IPS DF 4.7 (cell line): ENCODE measurements around the gene ITM2B.
"Not testable (repeated sequence)": the region's sequence is repeated elsewhere in the genome, so short reads cannot be mapped to it uniquely, and the experiment has no call there.

Experiments used
- DNase-seq: peaks from one replicate; pipeline ENCODE4 v3.0.0-alpha.2; 2013; ENCODE audit warnings: low spot score; ENCODE audit errors: extremely low read depth

The ITM2B gene

DNA sequence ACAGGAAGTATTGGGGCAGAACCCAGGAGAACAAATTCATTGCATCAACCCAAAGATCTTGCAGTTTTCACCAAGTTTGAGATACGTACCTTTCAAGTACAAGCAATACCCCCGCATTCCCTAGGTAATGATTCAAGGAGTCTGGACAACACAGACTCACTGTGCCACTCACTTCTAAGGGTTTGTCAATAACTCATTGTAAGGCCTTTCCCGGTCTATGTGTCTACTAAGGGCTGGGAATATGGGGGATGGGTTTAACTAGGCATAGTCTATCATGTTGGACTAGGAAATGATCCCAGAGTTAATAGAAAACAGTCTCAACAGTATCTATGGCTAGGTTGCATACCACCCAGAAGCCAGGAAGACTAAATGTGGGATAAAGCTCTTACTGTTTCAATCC, 8.3 kb upstream of the ITM2B start:
- DNase-seq, result no peak

DNA sequence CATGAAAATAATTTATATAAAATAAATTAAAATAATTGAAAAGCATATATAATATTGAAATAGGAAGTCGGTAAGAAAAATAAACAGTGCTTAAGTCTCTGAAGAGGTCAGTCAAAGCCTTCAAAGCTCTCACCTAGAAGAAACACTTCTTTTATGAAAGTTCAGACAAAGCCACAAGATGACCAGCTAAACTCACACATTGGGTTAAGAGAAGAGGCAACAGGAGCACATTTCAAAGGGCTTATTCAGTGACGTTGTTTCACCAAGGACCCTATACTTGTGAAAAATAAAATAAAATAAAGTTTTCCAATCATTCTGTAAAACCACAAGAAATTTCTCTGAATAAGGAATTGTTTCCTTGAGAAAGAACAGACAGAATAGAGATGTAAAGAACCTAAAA, 2.5 kb upstream of the ITM2B start:
- DNase-seq, result no peak

DNA sequence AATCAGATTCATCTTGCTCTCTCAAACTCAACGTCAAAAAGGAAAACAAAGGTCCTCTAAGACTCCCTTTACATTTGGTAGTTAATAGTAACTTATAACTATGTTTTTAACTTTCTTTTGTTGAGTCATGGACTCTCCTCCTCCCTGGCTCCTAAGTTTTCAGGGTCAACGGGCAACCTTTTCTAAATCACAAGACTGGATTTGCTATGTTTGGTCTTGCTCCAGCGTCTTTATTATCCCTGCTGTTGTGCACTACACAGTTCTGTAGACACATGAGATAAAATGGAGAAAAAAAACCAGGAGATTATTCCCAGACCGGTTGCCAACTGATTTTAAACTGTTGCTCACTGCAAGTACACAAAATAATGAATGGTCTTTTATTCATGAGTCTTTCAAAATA, 1.9 kb upstream of the ITM2B start:
- DNase-seq, result no peak

DNA sequence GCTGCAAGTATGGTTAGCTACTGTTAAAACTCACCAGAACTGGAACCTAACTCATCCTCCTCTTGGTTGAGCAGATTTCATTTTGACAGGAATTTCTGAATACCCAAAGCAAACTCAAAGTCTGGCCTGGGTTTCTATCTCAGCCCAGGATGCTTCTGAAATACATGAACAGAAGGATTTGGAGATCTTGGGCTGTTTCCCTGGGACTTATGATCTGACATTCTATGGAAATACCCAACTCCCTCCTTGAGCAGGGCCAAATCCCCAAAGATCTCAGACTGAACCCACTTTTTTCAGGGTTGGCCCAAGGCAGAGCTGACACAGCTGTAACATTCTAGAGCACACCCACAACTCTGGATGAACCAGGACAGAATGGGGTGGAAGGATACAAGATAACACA, 1.1 kb upstream of the ITM2B start:
- no peak for DNase-seq

DNA sequence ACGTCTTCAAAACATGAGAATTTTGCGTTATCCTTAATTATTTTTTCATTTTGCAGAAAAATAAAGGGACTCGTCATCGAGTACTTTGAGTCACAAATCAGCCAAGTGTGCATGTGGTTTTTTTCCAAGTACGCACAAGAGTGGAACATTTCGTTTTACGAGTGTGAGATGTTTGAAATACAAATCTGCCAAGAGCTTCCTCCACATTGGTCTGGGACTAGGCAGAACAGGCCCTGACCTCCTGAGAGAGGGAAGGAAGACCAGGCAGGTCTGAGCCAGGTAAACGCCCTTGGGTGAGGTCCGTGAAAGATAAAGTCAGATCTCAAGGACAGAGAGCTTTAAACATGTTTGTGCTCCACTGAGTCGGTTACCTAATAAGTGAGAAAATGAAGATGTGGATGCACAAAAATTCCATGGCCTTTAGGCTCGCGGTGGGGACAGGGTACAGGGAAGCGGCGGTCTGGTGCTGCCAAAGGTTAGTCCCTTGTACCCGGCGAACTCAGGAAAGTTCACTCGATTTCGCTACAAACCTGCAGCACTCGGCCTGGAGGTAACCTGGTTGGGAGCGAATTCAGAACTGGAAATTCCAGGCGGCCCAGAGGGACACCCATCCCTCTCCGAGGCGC, 473 bp upstream of the ITM2B start:
- no peak for DNase-seq

DNA sequence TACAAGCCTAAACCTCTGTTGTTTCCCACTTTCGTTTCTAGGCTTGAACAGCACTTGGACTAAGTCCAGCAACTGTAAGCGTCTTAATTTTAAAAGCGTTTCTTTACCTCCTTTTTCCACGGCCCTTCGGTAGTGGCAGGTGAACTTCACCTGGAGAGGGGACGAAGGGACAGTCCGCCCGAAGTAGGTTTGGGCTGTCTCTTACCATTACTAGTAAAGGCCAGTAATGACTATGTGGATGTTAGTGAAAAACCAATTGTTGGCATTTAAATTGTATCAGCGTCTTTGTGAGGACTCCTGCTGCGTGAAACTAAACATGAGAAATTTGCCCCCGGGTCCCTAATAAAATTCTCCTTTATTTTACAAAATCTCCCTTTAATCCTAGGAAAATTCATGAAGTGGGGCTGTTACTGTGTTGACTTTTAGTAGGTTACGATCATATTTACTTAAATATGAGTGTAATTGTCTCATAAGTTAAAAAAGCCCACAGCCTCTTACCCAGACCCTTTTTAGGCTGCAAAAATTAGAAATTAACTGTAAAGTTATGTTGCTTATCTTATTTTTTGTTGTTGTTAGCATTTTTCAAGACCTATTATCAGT, 983 bp downstream of the ITM2B start:
- DNase-seq, result no peak

DNA sequence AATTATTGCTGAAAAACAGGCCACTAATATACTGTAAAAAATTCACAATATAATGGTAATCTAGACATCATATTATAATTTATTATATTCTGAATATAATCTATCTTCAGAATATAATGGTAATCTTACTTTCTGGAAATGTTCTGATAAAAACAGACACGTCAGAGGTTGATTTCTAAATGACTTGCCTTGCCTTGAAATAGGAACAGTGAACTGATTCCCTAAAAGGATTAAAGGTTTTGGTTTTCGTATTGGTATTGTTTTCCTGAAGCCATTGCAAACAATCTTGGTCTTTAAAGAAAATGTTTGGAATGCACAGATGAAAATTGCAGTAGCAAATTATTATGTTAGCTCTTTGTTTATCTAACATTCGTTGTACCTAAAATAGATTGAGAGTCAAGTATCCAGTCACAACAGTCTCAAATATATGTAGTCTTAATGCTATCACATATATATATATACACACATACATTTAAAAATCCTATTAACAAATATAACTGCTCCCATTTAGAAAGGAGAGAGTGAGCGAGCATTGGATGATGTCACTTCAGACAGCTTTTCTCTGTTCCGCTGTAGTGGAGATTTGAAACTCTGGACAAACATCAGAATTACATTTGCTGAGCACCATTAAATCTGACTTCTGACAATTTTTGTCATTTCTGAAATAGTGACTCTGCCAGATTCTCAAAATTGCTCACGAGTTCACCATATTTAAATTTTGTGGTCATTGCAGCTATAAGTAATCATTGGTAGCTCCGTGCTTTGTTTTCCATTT, 1.7 kb downstream of the ITM2B start:
- no peak for DNase-seq

DNA sequence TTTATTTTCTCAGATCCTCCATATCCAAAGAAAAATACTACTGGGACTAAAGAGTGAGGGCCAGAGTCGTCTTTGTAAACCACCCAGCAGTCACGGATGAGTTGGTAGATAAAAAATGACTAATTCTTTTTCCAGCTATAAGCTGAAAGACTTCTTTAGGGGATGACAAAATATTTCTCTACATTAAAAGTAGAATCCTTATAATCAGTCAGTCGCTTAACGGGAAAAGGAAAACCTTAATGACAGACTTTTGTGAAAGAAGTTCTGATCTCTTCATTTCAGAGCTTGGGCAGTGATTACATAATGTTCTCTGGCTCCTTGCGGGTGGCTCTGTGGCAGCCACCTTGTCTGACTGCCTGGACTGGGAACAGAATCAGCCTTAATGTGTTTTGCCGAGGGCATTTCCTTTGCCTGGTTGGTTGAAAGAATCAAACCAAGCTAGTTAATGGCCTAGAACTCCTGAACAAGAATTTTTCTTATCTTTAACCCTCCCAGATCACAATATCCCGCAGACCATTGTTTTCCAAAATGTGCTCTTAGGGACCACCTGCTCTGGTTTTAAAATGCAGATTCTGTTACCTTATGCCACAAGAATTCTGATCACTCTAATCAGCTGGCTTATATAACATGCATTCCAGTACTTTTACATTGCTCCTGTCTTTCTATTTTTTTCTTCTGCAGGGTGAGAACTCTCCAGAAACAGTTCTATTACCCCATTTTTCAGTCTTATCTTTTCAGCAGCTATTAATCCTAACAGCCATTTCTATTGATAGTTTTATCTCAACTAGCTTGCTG, 2.5 kb downstream of the ITM2B start:
- DNase-seq, result peak; percentile 49

DNA sequence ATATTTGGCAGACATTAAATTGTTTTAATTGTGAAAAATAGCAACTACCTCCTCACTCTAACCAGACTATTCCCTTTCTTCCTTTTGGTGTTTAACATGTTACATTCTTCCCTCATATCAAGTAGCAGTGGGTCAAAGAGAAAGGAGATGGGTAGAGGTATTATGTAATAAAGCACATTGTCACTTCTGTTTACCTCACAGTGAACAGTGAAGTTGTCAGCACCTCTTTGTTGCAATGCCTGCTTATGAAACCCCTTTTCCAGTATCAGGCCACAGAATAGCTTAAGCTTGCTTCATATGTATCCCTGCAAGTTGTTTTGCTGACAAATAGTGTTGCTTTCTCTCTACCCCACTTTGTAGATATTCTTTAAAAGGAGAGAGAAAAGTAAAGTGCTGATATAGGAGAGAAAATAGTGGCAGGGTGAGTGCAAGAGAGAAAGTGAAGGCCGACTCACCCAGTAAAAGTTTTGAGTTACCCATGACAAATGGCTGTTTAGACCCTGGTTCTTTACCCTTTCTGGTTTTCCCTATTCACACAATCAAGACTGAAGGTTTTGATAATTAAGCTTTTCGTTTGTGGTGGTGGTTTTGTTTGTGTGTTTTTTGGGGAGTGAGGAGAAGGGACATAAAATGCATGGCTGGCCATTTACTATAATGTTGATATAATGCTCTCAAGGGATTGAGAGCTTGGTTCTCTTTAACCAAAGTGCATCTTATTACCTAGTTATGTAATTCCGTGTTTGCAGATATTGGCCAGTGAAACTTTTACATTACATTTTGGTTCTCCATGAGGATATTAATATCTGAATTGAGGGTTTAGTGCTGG, 3.7 kb downstream of the ITM2B start:
- no peak for DNase-seq

DNA sequence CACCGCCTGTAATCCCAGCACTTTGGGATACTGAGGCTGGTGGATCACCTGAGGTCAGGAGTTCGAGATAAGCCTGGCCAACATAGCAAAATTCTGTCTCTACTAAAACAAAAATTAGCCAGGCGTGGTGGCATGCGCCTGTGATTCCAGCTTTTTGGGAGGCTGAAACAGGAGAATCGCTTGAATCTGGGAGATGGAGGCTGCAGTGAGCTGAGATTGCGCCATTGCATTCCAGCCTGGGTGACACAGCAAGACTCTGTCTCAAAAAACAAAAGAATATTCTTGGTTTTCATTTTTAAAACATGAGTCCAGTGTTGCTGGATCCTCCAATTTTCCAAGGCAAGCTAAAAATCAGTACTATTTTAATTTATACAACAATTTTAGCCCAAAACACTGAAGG, 6.4 kb downstream of the ITM2B start:
- not testable (repeated sequence) for DNase-seq

DNA sequence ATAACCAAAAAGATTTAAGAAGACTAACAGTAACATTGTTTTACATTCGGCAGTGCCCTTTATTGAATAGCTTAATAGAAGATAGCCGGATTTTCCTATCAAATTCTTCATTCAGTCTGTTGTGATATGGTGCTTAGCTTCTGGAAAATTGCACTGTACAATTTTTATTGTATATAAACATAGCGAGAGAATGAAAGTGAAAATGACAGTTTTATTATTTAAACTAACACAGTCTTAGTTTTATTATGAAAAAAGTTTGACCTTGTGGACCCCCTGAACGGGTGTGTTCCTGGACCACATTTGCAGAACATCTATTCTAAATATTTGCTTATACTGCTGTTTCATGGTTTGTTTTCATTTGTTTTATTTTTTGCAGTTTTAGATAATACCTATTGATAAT, 8.6 kb downstream of the ITM2B start:
- DNase-seq, result no peak

DNA sequence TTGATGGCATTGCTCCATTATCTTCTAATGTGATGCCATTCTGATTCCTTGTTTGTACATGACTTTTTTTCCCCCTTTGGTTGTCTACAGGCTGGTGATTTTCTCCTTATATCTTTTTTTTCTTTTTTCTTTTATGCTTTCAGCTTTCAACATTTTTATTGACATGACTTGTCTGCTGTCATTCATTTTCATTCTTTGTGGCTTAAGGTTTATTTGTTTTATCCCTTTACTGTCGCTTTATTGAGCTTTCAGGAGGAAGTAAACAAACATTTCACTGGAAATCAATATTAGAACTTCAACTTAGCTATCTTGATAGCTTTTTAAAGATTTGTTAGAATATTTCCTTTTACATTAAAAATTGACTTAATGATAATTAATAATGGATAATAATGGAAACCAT, 9.7 kb downstream of the ITM2B start:
- DNase-seq, result no peak

DNA sequence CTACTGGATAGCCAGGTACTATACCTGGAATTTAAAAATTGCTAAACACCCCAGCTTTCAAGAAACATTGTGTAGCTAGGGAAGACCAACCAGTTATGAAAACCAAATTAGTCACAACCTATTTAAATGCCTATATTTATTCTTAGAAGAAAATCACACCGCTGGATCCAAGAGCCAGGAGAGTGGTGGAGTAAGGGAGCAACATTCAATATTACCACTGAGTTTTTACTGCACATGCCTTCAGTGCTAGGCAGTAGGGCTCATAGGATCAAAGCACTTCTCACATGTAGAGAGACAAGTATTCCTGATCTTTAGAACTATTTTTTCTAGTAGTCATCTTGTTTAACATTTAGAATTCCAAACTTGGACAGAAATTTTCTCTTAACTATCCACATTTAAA, 11.2 kb downstream of the ITM2B start:
- DNase-seq, result no peak

DNA sequence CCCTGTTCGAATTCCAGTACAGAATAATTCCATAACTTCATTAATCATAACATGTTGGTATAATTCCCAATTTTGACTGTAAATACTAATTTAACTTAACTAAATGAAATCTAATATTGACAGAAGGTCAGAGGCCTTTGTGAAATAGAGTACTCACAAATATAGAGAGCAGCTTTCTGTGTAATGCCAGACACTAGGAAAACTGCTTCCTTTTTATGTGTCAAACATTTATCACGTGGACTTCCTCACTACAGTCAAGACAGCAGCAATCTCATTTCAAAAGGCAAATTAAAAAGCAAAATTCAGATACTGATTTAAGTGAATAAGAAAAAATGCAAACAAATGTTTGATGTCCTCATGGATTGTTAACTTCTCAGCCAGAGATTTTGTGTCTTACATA, 13.1 kb downstream of the ITM2B start:
- DNase-seq, result no peak

DNA sequence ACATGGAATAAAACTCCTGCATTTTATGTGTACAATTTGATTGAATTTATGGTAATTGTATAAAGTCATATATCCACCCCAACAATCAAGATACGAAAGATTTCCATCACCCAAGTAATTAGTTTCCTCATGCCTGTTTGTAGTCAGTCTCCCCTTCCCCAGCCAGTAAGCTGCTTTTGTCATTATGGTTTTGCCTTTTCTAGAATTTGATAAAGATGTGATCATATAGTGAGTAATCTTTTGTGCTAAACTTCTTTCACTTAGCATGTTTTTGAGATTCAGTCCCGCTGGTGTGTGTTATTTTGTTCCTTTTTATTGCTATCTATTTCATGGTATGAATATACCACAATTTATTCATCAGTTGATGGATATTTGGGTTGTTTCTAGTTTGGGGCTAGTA, 16.0 kb downstream of the ITM2B start:
- no peak for DNase-seq

DNA sequence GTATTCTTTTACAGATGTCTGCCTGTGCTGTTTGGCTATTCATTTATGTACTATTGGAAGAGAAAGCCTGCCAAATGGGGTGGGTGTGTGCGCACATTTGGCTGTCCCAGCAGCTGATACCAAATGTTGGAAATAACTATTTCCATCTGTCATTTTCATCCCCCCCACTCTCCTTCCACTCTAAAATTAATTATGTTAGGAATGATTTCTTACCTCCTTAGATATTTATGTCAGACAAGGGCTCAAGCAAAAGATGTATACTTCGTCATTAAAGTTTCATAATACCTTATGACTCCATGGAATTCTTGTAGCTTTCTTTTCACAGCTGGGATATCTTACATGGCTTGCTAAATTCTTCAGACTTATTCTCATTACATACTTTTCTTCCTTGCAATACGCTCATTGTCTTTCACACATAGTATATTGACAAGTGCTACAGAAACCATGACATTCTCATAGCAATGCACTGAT, 18.6 kb downstream of the ITM2B start:
- DNase-seq, result no peak

DNA sequence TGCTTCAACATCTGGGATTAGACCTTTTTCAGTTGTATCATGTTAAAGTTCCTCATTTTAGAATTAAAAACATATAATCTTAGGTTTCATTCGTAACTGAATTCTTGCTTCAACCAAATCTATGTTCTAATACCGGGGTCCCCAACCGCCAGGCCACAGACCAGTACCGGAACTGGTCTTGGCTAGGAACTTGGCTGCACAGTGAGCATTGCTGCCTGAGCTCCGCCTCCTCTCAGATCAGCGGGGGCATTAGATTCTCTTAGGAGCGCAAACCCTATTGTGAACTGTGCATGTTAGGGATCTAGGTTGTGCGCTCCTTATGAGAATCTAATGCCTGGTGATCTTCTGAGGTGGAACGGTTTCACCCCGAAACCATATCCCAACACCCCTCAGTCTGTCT, 19.2 kb downstream of the ITM2B start:
- no peak for DNase-seq

DNA sequence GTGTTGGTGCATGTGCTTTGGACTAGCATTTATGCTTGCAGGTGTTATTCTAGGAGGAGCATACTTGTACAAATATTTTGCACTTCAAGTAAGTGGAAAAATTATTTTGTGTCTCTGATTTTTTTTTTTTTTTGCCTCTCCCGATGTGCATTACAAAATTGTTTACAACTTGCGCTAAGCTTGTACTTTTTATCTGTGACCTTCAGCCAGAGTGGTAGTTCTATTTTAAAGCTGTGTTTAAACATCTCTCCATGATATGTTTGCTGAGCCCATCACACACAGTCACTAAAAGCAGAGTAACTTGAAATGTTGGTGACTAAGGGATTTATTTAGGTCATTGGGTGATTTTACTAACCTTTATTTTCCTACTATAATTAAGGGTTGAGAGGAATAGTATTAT, 20.8 kb downstream of the ITM2B start:
- DNase-seq, result no peak

DNA sequence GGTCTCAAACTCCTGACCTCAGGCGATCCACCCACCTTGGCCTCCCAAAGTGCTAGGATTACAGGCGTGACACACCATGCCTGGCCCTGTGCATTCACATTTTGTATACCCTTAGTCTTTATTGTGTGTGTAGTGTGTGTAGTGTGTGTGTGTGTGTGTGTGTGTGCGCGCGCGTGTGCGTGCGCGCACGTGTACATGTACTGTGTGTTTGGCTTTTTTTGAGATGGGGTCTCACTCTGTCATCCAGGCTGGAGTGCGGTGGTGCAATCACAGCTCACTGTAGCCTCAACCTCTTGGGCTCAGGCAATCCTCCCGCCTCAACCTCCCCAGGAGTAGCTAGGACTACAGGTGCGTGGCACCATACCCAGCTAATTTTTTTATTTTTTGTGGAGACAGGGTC, 22.1 kb downstream of the ITM2B start:
- DNase-seq, result no peak

DNA sequence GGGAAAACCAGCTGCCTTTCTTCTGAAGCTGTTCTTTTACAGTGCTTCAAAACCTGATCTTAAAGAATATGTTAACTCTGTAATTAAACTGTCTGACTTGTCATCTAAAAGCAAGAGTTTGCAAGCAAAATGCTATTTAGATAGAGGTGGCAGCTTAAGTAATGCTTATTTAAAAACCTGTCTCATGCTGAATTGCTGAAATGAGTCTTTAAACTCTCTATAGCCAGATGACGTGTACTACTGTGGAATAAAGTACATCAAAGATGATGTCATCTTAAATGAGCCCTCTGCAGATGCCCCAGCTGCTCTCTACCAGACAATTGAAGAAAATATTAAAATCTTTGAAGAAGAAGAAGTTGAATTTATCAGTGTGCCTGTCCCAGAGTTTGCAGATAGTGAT, 22.9 kb downstream of the ITM2B start:
- no peak for DNase-seq

DNA sequence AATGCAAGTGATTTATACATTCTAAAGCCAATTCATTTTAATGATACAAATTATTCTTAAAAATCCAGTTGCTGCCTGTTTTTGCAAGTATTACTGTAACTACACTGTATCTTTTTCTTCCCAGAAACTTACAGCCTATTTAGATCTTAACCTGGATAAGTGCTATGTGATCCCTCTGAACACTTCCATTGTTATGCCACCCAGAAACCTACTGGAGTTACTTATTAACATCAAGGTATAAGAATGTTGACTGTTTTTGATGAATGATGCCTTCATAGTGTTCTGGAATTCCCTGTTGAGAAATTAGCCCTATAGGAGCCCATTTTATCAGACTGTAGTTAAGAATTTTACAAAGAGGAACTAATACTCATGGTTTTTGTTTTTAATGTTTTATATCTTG, 25.0 kb downstream of the ITM2B start:
- DNase-seq, result no peak
